Body of pancreas (tissue), 4 donors: Measurements from ENCODE around the gene CROCC.

ENCODE experiments used
- POLR2A ChIP-seq, 3 donors: fragments of 450-650 bp; IDR thresholded peaks; one replicate each; pipeline ENCODE4 v1.6.1; 2016; ENCODE audit warnings: antibody characterized with exemption in 3 of 3, mild to moderate bottlenecking in 2 of 3
- TF ChIP-seq, protein P1 (sequence below), 7 experiments: fragments of 450-650 bp in 4 of 7; fragments of 200-600 bp in 3 of 7; sonication (generic) in 3 of 7; IDR thresholded peaks; one replicate each; pipeline ENCODE4 v1.5.1; 2016 to 2019; ENCODE audit warnings: antibody characterized with exemption in 7 of 7

DNA sequence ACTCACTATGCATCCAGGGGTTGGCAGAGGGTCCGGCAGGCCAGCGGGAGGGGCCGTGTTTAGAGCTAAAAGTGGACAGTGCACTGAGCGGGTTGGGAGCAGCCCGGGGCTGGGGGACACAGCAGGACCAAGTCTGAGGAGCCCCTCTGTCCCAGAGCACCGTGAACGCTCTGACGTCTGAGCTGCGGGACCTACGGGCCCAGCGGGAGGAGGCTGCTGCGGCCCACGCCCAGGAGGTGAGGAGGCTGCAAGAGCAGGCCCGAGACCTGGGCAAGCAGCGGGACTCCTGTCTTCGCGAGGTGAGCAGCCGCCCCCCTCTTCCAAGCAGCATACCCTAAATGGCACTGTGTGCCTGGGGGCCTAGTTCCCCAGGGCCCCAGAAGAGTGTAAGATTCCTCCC lies 32.8 kb downstream of the CROCC start:
- TF ChIP-seq POLR2A (IDR thresholded peaks at IDR 0.05) = no peak
- TF ChIP-seq, protein P1, sequence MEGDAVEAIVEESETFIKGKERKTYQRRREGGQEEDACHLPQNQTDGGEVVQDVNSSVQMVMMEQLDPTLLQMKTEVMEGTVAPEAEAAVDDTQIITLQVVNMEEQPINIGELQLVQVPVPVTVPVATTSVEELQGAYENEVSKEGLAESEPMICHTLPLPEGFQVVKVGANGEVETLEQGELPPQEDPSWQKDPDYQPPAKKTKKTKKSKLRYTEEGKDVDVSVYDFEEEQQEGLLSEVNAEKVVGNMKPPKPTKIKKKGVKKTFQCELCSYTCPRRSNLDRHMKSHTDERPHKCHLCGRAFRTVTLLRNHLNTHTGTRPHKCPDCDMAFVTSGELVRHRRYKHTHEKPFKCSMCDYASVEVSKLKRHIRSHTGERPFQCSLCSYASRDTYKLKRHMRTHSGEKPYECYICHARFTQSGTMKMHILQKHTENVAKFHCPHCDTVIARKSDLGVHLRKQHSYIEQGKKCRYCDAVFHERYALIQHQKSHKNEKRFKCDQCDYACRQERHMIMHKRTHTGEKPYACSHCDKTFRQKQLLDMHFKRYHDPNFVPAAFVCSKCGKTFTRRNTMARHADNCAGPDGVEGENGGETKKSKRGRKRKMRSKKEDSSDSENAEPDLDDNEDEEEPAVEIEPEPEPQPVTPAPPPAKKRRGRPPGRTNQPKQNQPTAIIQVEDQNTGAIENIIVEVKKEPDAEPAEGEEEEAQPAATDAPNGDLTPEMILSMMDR (IDR thresholded peaks at IDR 0.05) = no peak
